Osteocyte (in vitro differentiated cells): ENCODE data around the gene CPE. TPM values are rescaled to one million over a fixed set of nuclear protein-coding genes. Genes with fewer than 3 reads are reported as not detected.
"Not testable (repeated sequence)": the region's sequence is repeated elsewhere in the genome, so short reads cannot be mapped to it uniquely, and the experiment has no call there.

Experiments
- DNase-seq: peaks from one replicate; pipeline ENCODE4 v3.0.0; 2021; ENCODE audit warnings: mixed read lengths; ENCODE audit not compliant: unreplicated experiment; ENCODE audit errors: extremely low spot score
- H3K27ac Mint-ChIP-seq: one replicate; pipeline ENCODE4 v1.8.0; 2021; ENCODE audit warnings: mild to moderate bottlenecking, mixed read lengths; ENCODE audit not compliant: unreplicated experiment
- H3K27me3 Mint-ChIP-seq: one replicate; pipeline ENCODE4 v1.8.0; 2021; ENCODE audit warnings: mixed read lengths; ENCODE audit not compliant: unreplicated experiment
- H3K36me3 Mint-ChIP-seq: one replicate; pipeline ENCODE4 v1.8.0; 2021; ENCODE audit warnings: mixed read lengths; ENCODE audit not compliant: unreplicated experiment
- H3K4me1 Mint-ChIP-seq: one replicate; pipeline ENCODE4 v1.8.0; 2021; ENCODE audit warnings: mixed read lengths; ENCODE audit not compliant: unreplicated experiment
- H3K4me3 Mint-ChIP-seq: one replicate; pipeline ENCODE4 v1.8.0; 2021; ENCODE audit warnings: mild to moderate bottlenecking, moderate library complexity, mixed read lengths; ENCODE audit not compliant: unreplicated experiment
- H3K9me3 Mint-ChIP-seq: one replicate; pipeline ENCODE4 v1.8.0; 2021; ENCODE audit warnings: mixed read lengths; ENCODE audit not compliant: unreplicated experiment
- total RNA-seq: library from RNA; stranded (reverse); gene quantifications from 2 replicates; pipeline ENCODE4 v1.2.1, GENCODE V29; 2021
- TF ChIP-seq, protein P1 (sequence below): fragments of 200-600 bp; sonication (generic); IDR thresholded peaks from 2 replicates; pipeline ENCODE4 v1.5.0; 2021; ENCODE audit warnings: antibody characterized with exemption, mild to moderate bottlenecking, moderate library complexity

The CPE gene
- total RNA-seq, 1 donor from 2014 or later: 195 TPM

DNA sequence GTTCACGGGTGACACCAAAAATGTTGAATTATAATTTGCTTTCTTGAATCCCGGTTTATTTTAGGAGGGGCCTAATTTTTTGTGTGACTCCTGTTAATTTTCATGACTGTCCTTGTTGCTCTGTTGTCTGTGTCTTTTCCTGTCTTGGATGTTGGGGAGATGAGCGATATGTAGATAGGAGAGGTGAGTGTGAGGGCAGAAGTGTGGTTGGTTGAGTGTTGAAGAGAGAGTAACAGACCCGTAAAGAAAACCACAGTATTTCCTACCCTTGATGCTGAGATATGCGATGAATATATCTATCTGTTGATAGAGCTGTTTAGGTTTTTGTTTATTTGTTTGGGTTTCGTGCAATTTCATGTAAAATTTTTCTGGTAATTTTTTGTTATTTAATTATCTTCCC, 70.5 kb downstream of the CPE start:
- no peak for DNase-seq
- H3K36me3 Mint-ChIP-seq: peaks cover 2% of the 10 kb centered on the region
- no peaks in the 10 kb centered on the region for H3K27me3 Mint-ChIP-seq
- H3K9me3 Mint-ChIP-seq: no peaks in the 10 kb centered on the region
- H3K4me3 Mint-ChIP-seq: no peak overlapping the region
- no peak overlapping the region for H3K27ac Mint-ChIP-seq
- TF ChIP-seq, protein P1, sequence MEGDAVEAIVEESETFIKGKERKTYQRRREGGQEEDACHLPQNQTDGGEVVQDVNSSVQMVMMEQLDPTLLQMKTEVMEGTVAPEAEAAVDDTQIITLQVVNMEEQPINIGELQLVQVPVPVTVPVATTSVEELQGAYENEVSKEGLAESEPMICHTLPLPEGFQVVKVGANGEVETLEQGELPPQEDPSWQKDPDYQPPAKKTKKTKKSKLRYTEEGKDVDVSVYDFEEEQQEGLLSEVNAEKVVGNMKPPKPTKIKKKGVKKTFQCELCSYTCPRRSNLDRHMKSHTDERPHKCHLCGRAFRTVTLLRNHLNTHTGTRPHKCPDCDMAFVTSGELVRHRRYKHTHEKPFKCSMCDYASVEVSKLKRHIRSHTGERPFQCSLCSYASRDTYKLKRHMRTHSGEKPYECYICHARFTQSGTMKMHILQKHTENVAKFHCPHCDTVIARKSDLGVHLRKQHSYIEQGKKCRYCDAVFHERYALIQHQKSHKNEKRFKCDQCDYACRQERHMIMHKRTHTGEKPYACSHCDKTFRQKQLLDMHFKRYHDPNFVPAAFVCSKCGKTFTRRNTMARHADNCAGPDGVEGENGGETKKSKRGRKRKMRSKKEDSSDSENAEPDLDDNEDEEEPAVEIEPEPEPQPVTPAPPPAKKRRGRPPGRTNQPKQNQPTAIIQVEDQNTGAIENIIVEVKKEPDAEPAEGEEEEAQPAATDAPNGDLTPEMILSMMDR: no peak
- peaks cover 3% of the 10 kb centered on the region for H3K4me1 Mint-ChIP-seq

DNA sequence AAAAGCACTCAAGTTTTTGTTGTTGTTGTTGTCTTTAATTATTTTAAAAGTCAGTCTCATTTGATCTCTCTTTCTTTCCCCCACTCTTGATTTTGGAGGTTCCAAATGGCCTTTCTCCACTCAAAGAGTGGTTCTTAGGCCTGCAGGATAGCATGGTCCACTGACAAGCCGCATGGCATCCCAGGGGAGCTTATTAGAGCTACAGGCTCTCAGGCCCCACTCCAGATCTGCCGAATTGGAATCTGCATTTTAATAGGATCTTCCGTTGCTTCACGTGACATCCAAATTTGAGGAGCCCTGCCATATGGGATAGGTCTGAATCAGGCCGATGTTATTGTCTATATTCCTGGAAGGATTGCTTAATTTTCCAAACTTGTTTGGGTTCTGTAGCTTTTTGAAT, 72.1 kb downstream of the CPE start:
- Mint-ChIP-seq H3K27me3 (no peaks in the 10 kb centered on the region), H3K27ac (no peak overlapping the region), H3K9me3 (no peaks in the 10 kb centered on the region), H3K4me1 (peaks cover 4% of the 10 kb centered on the region), H3K36me3 (peaks cover 3% of the 10 kb centered on the region), H3K4me3 (no peak overlapping the region)
- no peak for DNase-seq
- TF ChIP-seq, protein P1: no peak

DNA sequence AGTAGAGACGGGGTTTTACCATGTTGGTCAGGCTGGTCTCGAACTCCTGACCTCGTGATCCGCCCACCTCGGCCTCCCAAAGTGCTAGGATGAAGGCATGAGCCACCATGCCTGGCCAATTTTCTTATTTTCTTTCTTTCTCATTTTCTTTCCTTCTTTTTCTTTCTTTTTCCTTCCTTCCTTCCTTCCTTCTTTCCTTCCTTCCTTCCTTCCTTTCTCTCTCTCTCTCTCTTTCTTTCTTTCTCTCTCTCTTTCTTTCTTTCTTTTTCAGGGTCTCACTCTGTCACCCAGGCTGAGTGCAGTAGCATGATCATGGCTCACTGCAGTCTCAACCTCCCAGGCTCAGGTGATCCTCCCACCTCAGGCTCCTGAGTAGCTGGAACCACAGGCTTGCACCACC, 74.3 kb downstream of the CPE start:
- not testable (repeated sequence) for H3K9me3 Mint-ChIP-seq, H3K27me3 Mint-ChIP-seq, H3K4me3 Mint-ChIP-seq, H3K36me3 Mint-ChIP-seq, DNase-seq, H3K27ac Mint-ChIP-seq
- peaks cover 11% of the 10 kb centered on the region for H3K4me1 Mint-ChIP-seq

DNA sequence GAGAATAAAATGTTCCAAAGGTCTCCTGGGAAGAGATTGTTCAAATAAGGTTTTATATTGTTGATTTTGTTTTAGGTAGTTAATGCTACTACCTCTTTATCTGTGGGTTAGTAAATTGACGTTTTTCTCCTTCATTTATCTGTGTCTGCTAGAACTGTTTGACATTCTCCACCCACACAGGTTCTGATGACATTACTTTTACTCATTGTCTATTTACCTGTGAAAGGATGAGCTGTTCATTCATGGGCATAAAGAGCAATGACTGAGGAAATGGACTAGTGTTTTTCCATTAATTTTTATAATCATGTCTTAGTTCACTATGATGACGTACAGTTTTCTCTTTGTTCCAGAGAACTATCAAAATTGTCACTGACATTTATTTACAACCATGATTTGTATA, 75.6 kb downstream of the CPE start:
- TF ChIP-seq, protein P1: no peak
- Mint-ChIP-seq H3K4me1 (peaks cover 22% of the 10 kb centered on the region), H3K27ac (no peak overlapping the region), H3K9me3 (no peaks in the 10 kb centered on the region), H3K27me3 (no peaks in the 10 kb centered on the region), H3K4me3 (no peak overlapping the region), H3K36me3 (peaks cover 3% of the 10 kb centered on the region)
- DNase-seq: no peak

DNA sequence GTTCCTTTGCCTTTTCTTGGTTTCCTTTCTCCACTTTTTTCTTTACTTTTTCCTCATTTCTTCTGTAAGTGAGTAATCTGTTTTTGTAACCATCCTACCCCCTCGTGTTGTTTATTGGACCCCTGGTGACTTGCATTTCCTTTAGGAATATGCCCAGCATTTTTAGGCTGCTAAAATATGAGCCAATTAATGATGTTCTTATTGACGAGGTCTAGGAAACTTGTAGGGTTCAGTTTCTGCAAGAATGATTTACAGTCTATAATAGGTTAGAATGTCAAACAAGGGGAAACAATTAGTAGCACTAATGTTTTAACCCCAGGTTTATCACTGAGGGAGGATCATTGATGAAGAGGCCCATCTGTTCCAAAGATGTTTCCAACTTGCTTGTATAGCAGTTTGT, 79.0 kb downstream of the CPE start:
- H3K4me1 Mint-ChIP-seq: peaks cover 39% of the 10 kb centered on the region
- no peaks in the 10 kb centered on the region for H3K27me3 Mint-ChIP-seq
- H3K4me3 Mint-ChIP-seq: no peak overlapping the region
- H3K9me3 Mint-ChIP-seq: no peaks in the 10 kb centered on the region
- no peak overlapping the region for H3K27ac Mint-ChIP-seq
- DNase-seq: no peak
- peaks cover 3% of the 10 kb centered on the region for H3K36me3 Mint-ChIP-seq
- TF ChIP-seq, protein P1: no peak

DNA sequence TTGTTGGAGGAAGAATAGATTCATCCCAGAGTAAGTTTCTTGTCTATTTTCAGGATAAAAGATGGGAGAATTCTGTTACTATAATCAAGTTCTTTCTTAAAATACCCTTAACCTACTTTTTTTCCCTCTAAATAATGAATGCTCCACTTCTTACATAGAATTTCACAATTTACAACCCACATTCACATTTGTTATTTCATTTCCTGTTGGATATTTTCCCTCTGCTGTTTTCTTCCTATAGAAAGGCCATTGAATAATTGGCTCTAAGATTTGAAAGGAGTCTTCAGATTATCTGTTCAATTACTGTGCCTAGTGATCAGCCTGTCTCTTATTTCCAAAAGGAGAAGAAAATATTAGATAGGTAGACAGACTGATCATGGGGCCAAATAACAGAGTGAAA, 79.7 kb downstream of the CPE start:
- no peaks in the 10 kb centered on the region for H3K27me3 Mint-ChIP-seq
- peaks cover 39% of the 10 kb centered on the region for H3K4me1 Mint-ChIP-seq
- no peak overlapping the region for H3K4me3 Mint-ChIP-seq
- H3K9me3 Mint-ChIP-seq: no peaks in the 10 kb centered on the region
- no peak for DNase-seq
- H3K27ac Mint-ChIP-seq: peak overlapping the region; percentile 32
- TF ChIP-seq, protein P1: no peak
- peaks cover 3% of the 10 kb centered on the region for H3K36me3 Mint-ChIP-seq
